ENCODE data around the gene LDLRAP1.

LDLRAP1 gene

DNA sequence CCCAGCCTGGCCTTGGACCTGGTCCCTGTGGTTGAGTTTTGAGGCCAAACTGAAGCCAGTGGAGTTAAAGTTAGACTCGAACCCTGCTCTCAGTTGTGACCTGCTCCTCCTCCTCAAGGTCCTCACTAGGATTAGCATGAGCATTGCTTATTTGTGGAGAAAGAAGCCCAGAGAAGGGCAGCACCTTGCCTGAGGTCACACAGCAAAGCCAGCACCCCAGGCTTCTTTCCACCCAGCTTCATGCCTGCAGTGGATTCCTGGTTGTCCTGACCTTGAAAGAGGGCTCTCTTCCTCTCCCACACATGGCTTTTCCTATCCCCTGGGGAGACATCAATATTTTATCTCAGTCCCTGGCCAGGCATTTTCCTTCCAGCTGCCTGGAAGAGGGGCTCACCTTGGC is 2.8 kb downstream of the LDLRAP1 start:
- Histone ChIP-seq H3K4me3 (ENCODE audit: low read depth, low read length, poor library complexity, severe bottlenecking) (no peak overlapping the region), H2AFZ (ENCODE audit: low read length) (no peak overlapping the region), H4K20me1 (ENCODE audit: insufficient read depth, low read length) (no peaks in the 10 kb centered on the region), H3F3A (ENCODE audit: insufficient read depth, low read length) (no peaks in the 10 kb centered on the region), H3K79me2 (ENCODE audit: insufficient read depth, low read length) (no peaks in the 10 kb centered on the region), H3K4me2 (ENCODE audit: low read length) (no peak overlapping the region), H3K27ac (ENCODE audit: low read depth, low read length, poor library complexity, severe bottlenecking) (no peak overlapping the region), H3K9me2 (ENCODE audit: low read depth, low read length) (no peaks in the 10 kb centered on the region), H3K27me3 (ENCODE audit: insufficient read depth, low read length) (peaks cover 11% of the 10 kb centered on the region; the same call in 1 of the 2 replicates), H3K9ac (ENCODE audit: low read length) (no peak overlapping the region), H3K36me3 (ENCODE audit: insufficient read depth, low read length) (no peaks in the 10 kb centered on the region), H3K4me1 (ENCODE audit: insufficient read depth, low read length, severe bottlenecking) (peaks cover 28% of the 10 kb centered on the region), H3K9me3 (ENCODE audit: low read length) (no peaks in the 10 kb centered on the region)
- TF ChIP-seq, protein P1, sequence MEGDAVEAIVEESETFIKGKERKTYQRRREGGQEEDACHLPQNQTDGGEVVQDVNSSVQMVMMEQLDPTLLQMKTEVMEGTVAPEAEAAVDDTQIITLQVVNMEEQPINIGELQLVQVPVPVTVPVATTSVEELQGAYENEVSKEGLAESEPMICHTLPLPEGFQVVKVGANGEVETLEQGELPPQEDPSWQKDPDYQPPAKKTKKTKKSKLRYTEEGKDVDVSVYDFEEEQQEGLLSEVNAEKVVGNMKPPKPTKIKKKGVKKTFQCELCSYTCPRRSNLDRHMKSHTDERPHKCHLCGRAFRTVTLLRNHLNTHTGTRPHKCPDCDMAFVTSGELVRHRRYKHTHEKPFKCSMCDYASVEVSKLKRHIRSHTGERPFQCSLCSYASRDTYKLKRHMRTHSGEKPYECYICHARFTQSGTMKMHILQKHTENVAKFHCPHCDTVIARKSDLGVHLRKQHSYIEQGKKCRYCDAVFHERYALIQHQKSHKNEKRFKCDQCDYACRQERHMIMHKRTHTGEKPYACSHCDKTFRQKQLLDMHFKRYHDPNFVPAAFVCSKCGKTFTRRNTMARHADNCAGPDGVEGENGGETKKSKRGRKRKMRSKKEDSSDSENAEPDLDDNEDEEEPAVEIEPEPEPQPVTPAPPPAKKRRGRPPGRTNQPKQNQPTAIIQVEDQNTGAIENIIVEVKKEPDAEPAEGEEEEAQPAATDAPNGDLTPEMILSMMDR (IDR thresholded peaks at IDR 0.05; ENCODE audit: low read length), result no peak
- TF ChIP-seq EZH2 (IDR thresholded peaks at IDR 0.05; ENCODE audit: borderline replicate concordance, low read length), result no peak

DNA sequence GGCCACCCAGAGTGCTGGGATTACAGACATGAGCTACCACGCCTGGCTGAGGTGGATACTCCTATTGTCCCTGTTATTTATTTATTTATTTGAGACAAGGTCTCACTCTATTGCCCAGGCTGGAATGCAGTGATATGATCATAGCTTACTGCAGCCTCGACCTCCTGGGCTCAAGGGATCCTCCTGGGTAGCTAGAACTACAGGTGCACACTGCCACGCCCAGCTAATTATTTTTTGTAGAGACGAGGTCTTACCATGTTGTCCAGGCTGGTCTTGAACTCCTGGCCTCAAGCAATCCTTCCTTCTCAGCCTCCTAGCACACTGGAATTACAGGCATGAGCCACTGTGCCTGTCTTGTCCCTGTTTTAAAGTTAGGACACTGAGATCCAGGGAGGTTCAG is 5.2 kb downstream of the LDLRAP1 start:
- Histone ChIP-seq H3K27ac (ENCODE audit: low read depth, low read length, poor library complexity, severe bottlenecking) (no peak overlapping the region), H3K4me1 (ENCODE audit: insufficient read depth, low read length, severe bottlenecking) (peaks cover 28% of the 10 kb centered on the region)

DNA sequence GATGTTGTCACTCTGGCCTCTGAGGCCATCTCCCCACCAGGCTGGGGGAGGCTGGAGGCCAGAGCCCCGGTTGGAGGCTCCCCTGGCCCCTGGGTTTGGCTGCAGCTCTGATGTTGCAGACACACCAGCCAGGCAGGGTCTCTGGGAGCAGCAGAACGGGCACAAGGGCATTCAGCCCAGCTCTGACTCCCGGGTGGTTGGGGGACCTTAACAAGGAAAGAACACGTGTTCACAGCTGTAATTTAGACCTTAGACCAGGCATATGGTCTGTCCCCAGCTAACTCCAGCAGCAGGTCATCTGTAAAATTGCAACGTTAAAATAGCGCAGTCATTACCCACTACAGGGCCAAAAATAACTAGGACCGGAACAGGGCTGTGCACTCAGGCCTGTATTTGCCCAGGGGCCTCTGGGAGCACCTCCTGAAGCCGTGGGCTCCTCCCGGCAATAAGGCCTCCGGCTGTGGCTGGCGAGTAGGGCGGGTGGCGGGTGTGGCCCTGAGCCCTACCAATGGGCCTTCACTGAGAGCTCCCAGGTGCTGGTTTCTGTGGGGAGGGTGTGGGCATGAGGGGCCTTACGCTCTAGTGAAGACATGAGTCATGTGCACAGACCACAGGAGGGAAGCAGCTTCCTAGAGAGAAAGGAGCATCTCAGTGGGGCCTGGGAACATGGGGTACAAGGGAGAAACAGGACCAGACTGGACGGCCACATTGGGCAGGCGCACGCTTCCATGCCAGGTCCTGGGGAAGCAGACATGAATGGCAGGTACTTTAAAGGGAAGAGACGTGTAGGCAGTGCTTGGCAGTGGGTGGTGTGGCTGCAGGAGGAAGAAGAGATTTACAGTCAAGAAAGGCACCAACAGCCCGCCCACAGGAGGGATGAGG is 6.1 kb downstream of the LDLRAP1 start:
- H3K27ac ChIP-seq (ENCODE audit: low read depth, low read length, poor library complexity, severe bottlenecking), result peak overlapping the region; percentile 21
- H4K20me1 ChIP-seq (ENCODE audit: insufficient read depth, low read length), result no peaks in the 10 kb centered on the region
- H3K4me1 ChIP-seq (ENCODE audit: insufficient read depth, low read length, severe bottlenecking), result peaks cover 20% of the 10 kb centered on the region
- peaks cover 3% of the 10 kb centered on the region; the same call in 1 of the 2 replicates for H3K27me3 ChIP-seq (ENCODE audit: insufficient read depth, low read length)
- H3K9me3 ChIP-seq (ENCODE audit: low read length), result no peaks in the 10 kb centered on the region
- no peaks in the 10 kb centered on the region for H3K9me2 ChIP-seq (ENCODE audit: low read depth, low read length)
- H2AFZ ChIP-seq (ENCODE audit: low read length), result no peak overlapping the region
- TF ChIP-seq, protein P1 (IDR thresholded peaks at IDR 0.05; ENCODE audit: low read length), result no peak
- TF ChIP-seq EZH2 (IDR thresholded peaks at IDR 0.05; ENCODE audit: borderline replicate concordance, low read length), result no peak
- peak overlapping the region; percentile 56 for H3K4me2 ChIP-seq (ENCODE audit: low read length)
- H3K4me3 ChIP-seq (ENCODE audit: low read depth, low read length, poor library complexity, severe bottlenecking), result peak overlapping the region; percentile 18
- H3F3A ChIP-seq (ENCODE audit: insufficient read depth, low read length), result no peaks in the 10 kb centered on the region
- H3K9ac ChIP-seq (ENCODE audit: low read length), result no peak overlapping the region; the same call in 1 of the 2 replicates
- H3K79me2 ChIP-seq (ENCODE audit: insufficient read depth, low read length), result no peaks in the 10 kb centered on the region
- H3K36me3 ChIP-seq (ENCODE audit: insufficient read depth, low read length), result no peaks in the 10 kb centered on the region

More for the DNA sequence above, 5.2 kb downstream of the LDLRAP1 start:
- H2AFZ ChIP-seq (ENCODE audit: low read length), result no peak overlapping the region
- no peaks in the 10 kb centered on the region for H3F3A ChIP-seq (ENCODE audit: insufficient read depth, low read length)
- no peak for TF ChIP-seq EZH2 (IDR thresholded peaks at IDR 0.05; ENCODE audit: borderline replicate concordance, low read length)
- TF ChIP-seq, protein P1 (IDR thresholded peaks at IDR 0.05; ENCODE audit: low read length), result no peak
- H3K4me2 ChIP-seq (ENCODE audit: low read length), result 0 out of 2 replicates have a peak overlapping the region, but pooled peaks have one; percentile 56
- H3K27me3 ChIP-seq (ENCODE audit: insufficient read depth, low read length), result peaks cover 7% of the 10 kb centered on the region; the same call in 1 of the 2 replicates
- H3K9me2 ChIP-seq (ENCODE audit: low read depth, low read length), result no peaks in the 10 kb centered on the region
- no peaks in the 10 kb centered on the region for H4K20me1 ChIP-seq (ENCODE audit: insufficient read depth, low read length)
- H3K4me3 ChIP-seq (ENCODE audit: low read depth, low read length, poor library complexity, severe bottlenecking), result no peak overlapping the region
- no peaks in the 10 kb centered on the region for H3K36me3 ChIP-seq (ENCODE audit: insufficient read depth, low read length)
- no peaks in the 10 kb centered on the region for H3K9me3 ChIP-seq (ENCODE audit: low read length)
- H3K79me2 ChIP-seq (ENCODE audit: insufficient read depth, low read length), result no peaks in the 10 kb centered on the region
- no peak overlapping the region; the same call in 1 of the 2 replicates for H3K9ac ChIP-seq (ENCODE audit: low read length)
